ENCODE data around the gene TAF8.

The TAF8 gene

DNA sequence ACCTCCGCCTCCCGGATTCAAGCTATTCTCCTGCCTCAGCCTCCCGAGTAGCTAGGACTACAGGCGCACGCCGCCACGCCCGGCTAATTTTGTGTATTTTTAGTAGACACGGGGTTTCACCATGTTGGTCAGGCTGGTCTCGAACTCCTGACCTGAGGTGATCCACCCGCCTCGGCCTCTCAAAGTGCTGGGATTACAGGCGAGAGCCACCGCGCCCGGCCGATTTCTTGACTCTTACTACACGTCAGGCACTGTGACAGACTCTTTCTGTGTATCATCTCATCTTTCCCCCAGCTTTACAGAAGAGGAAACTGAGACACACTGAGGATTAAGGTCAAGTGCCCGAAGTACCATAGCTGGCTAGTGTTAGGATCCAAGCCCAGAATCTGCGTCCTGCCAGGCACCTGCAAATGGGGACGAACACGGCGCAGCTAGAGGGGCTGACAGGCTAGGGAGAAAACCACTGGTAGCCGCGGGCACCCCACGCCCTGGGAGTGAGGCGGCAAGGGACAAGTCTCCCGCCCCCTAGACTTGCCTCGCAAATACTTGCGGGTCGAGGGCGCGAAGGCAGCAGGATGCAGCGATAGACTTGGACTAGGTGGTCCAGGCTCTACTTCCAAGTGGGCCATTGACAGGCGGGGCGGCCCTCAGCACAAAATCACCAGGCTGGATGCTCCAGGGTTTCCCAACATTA, 1.1 kb upstream of the TAF8 start:
- no peak for FAIRE-seq
- DNase-seq (ENCODE audit: extremely low spot score, insufficient read length, low read depth), result no peak

DNA sequence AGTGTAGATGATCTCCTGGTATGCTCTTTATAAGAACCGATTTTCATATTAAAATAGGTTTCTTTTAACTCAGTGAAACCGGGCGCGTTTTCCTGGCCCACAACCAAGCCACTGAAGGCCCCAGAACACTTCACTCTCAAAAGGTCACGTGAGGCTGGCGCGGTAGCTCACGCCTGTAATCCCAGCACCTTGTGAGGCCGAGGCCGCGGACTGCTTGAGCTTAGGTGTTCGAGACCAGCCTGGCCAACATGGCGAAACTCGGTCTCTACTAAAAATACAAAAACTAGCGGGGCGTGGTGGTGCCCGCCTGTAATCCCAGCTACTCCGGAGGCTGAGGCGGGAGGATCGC, 402 bp upstream of the TAF8 start:
- FAIRE-seq (no peak), DNase-seq (ENCODE audit: extremely low spot score, insufficient read length, low read depth) (no peak)

DNA sequence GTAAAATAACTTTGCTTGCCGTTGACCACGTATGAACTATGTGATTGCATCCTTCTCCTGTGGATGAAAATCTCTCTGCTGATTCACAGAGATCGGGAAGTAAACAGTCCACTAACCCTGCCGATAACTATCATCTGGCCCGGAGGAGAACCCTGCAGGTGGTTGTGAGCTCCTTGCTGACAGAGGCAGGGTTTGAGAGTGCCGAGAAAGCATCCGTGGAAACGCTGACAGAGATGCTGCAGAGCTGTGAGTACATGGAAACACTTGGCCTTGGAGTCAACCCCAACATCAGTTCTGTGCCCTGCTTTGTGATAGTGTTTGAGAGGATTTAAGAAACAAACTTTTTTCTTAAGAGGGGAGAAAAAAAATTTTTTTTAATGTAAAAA, 937 bp downstream of the TAF8 start:
- no peak for DNase-seq (ENCODE audit: extremely low spot score, insufficient read length, low read depth)
- no peak for FAIRE-seq

DNA sequence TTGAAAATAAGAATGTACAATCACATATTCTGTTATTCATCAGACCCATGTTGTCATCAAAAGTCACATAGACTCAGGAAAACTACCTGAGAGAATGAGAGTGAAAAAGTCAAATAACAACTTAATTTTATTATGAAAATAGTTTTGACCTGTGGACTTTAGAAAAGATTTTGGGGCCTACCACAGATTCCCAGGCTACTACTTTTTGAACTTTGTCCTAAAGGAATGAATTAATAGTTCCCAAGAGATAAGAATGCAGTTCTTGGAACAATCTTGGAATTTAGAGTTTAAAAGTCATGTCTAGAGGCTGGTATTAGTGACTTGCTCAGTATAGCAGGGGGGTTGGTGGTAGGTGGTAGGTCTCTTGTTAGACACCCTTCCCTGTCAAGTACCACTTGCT, 3.3 kb downstream of the TAF8 start:
- DNase-seq (ENCODE audit: extremely low spot score, insufficient read length, low read depth) (no peak), FAIRE-seq (no peak)

DNA sequence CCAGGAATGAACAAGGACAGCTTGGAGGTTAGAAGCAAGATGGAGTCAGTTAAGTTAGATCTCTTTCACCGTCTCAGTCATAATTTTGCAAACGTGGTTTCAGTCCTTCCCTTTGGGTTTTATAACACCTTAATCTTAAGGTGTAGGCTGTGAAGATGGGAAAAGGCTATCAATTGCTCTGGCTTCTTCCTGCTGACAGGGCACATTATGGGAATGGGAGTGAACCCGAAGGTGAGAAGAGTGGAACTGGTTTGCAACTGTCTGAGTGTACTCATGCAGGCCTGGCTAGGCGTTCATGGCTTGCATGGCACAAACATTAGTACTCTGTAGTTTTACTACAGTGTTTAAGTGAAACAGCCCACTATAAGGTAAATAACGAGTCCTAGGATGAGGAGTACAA, 9.4 kb downstream of the TAF8 start:
- no peak for DNase-seq (ENCODE audit: extremely low spot score, insufficient read length, low read depth)
- FAIRE-seq, result no peak

DNA sequence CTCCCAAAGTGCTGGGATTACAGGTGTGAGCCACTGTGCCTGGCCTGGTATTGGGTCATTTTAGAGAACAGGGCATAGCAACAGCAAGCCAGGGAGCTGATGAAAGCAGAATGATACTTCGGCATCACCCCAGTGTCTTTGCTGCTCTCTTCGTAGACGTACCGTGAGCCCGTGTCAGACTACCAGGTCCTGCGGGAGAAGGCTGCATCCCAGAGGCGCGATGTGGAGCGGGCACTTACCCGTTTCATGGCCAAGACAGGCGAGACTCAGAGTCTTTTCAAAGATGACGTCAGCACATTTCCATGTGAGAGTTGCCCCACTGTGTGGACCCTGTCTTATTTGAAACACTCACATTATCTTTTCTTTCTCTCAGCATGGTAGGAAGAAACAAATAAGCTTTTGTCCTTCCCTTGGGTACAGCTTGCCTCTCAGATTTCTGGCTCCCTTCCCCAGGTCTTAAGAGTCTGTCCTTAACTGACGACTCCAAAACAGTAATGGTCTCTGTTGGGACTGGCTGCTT, 15.9 kb downstream of the TAF8 start:
- FAIRE-seq, result no peak
- DNase-seq (ENCODE audit: extremely low spot score, insufficient read length, low read depth), result no peak

DNA sequence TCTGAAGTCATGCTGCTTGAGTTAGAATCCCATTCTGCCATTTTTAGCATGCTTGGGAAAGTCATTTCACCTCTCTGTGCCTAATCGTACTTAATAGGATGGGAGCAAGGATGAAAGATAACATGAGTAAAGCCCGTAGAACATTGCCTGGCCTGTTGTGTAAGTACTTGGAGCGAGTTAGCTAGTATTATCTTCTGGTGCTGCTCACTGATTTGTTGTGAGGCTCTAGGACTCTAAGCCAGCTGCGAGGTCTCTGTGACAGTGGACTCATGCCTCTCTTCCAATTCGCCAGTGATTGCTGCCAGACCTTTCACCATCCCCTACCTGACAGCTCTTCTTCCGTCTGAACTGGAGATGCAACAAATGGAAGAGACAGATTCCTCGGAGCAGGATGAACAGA, 17.8 kb downstream of the TAF8 start:
- no peak for DNase-seq (ENCODE audit: extremely low spot score, insufficient read length, low read depth)
- FAIRE-seq, result no peak

DNA sequence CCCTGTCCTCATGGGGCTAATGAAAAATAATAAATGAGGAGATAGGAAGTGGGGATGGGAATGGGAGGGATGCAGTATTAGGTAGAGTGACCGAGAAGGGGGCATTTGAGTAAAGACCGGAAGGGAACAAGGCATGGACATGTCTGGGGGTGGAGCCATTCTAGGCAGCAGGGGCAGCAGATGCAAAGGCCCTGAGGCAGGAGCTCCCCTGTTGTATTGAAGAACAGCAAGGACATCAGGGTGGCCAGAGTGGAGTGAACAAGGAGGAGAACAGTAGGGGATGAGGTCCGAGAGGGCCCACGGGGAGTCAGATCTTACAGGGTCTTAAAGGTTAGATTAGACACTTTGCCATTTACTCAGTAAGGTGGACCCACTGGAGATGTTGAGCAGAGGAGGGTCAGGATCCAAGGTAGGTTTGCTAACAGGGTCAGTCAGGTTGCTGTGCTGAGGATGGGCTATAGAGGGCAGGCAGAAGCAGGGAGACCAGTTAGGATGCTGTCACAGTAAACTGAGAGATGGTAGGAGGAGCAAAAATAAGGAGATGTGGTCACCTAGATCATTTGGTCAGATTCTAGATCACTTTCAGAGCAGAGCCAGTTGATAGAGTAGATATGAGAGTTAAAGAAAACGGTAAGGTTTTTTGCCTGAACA, 18.7 kb downstream of the TAF8 start:
- no peak for FAIRE-seq
- DNase-seq (ENCODE audit: extremely low spot score, insufficient read length, low read depth), result no peak

DNA sequence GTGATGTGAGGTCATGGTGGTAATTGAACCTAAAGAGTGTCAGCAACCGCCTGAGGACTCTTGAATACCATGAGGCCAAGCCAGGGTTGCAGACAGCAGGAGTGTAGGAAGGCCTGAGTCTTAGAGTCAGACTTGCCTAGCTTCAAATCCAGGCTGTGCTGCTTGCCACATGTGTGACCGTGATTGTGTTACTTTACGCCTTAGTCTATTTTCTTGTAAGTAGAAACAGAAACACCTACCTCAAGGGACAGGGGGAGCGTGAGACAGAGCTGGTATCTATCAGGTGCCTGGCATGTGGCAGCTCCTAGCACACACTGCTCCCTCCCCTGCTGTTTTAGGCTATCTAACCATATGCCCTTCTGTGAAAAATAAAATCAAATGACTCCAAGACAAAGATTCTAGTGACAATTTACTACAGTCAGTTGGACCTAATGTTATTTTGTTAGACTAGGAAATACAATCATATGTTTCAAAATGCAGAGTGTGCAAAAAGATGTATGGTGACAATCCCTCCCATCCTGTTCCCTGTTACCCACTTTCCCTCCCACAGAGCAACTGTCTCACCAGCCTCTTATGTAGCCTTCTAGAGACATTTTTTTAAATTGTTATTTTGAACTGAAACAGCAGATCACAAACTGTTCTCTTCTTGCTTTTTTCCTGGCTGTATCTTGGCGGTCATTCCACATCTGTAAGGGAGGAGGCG, 21.7 kb downstream of the TAF8 start:
- DNase-seq (ENCODE audit: extremely low spot score, insufficient read length, low read depth), result no peak
- FAIRE-seq, result no peak

DNA sequence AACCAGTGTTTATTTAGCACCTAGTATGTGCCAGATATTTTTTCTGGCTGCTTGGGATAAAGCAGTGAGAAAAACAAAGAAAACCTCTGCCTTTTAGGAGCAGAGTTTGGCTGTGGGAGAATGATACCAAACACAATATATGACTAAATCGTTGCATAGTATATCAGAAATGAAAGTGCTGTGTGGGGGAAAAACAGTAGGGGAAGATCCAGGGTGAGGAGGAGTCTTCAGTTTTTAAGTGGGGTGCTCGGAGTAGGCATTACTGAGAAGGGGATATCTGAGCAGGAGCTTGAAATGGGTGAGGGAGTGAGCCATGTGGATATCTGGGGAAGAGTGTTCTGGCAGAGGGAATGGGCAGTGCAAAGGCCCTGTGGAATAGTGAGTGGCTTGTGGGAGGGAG, 23.0 kb downstream of the TAF8 start:
- FAIRE-seq, result no peak
- no peak for DNase-seq (ENCODE audit: extremely low spot score, insufficient read length, low read depth)

DNA sequence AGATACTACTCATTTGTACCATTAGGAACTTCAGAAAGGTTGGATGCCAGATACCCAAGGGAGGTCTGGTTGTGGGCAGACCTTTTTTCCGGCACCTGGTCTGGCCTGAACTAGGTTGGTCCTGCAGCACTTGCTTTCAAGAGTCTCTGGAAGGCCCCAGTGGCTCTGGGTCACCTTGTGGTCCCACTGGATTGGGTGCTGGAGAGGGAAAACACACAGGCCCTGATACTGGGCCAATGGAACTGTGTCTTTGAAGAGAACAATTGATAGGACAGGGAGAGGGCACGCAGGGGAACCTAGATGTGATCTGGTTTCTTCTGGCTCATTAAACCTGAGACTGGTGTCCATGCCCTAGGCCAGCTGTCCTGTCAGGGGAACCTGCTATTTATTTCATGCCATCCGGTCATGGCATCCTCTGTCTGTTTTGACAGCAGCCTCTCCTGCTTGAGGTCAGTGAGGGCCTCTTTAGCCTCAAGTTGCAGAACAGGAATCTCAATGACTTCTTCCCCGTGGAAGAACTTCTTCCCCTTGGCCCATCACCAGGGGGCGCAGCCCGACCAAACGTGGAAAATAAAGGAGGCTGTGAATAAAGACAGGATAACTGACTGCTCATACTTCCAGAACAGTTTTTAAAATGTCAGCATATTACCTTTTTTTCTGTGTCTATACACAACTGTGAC, 25.0 kb downstream of the TAF8 start:
- FAIRE-seq, result peak; percentile 69
- peak; percentile 25 for DNase-seq (ENCODE audit: extremely low spot score, insufficient read length, low read depth)

DNA sequence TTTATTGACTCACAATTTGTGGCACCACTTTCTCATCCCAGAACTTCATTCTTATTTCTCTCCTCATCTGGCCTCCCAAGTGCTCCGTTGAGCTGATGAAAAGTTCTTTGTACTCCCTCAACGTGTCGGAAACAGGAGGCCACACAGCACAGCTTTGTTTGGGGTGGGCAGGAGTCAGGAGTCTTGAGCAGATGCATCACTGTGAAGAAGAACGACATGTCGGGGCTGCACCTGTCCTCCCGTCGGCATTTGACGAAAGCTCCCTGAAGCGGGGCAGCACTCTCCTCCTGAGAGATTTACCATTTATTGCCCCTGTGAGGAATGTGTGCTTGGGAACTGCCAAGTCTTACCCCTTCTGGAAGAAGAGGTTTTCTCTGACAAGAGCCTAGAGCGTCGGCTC, 28.1 kb downstream of the TAF8 start:
- no peak for DNase-seq (ENCODE audit: extremely low spot score, insufficient read length, low read depth)
- FAIRE-seq, result no peak

DNA sequence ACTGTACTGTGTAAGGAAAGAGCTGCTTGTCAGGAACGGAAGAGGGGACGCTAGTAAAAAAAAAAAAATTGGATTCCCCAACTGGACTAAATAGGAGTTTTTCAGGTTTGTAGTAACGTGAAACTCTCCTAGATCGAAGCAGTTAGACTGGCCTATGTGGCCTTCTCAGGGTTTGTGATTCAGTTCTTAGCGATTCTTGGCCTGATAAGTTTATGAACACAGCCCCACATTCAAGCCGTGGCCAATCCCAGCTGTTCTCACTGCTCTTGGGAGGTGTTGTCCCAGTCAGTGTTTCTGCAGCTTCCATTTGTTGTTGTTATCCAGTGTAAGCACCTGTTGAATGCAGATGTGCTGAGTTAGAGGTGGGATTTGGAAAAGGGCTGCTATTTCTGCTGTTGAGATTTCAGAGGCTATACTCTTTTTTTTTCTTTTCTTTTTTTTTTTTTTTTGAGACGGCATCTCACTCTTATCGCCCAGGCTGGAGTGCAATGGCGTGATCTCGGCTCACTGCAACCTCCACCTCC, 29.7 kb downstream of the TAF8 start:
- DNase-seq (ENCODE audit: extremely low spot score, insufficient read length, low read depth) (no peak), FAIRE-seq (no peak)

DNA sequence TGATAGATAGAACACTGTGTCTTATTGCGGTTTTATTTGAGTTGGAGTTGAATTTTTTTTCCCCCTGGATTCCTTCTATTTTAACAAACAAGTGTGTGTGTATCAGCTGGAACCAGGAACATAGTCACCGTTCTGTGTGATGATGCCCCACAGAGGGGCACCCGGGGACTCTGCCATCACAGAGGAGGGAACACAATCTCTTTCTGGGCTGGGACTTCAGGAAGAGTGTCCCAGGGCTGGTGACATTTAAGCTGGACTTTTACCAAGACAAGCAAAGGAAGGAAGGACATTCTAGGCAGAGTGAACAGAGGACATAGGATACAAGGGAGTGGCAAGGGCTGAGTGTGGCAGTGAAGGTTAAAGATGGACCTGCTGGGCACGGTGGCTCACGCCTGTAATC, 33.2 kb downstream of the TAF8 start:
- no peak for DNase-seq (ENCODE audit: extremely low spot score, insufficient read length, low read depth)
- FAIRE-seq, result no peak

DNA sequence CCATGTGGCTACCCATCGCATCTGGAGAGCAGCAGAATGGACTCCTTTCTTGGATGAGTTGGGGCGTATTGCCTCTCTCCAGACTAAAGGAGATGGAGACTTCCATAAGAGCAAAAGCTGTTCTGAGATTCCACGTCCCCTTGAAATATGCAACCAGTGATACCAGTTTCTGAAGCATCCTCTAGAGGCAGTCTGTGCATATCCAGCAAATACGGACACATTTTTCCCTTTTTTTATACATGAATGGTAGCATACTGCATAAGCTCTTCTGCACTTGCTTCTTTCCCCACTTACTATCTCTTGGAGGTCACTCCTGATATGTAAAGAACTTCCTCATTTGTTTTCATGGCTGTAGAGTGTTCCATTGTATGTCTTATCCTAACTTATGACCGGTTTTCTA, 34.6 kb downstream of the TAF8 start:
- FAIRE-seq (no peak), DNase-seq (ENCODE audit: extremely low spot score, insufficient read length, low read depth) (no peak)

DNA sequence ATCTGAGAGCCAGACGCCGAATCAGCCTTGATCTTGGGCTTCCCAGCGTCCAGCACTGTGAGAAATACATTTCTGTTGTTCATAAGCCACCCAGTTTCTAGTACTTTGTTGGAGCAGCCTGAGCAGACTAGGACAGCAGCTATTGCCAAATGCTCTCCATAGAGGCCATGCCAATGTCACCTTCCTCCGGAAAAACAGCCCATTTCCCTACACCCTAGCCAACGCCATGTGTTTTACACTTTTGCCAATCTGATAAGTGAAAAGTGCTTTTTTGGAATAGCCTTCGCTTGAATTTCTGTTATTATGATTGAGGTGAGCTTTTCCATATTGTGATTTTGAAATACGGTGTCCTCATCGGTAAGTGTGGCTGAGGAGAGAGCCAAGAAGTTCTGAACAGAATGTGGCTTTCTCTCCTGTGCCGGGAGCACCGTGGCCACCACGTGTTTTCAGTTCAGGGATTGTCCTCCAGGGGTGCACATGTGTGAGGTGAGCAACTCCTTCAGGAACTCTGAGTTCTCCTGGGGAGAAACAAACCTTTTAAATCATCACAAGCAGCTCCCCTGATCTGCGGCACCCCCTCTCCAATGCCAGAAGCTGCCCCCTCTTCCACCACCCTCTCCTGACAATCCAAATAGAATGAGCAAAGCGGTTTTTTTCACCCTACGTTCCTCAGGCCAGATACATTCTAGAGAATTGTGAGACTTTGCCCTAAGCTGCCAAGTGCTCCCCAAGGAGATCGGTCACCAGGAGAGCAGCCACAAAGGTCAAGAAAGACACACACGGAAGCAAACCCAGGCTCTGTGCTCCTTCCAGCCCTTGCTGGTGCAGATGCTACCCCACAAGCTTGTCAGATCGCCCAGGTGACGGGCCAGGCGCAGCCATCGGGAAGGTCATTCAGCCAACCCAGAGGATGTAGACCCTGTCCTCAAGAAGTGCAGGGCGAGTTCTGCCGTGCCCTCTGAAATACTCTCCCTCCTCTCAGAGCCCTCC, 36.0 kb downstream of the TAF8 start:
- no peak for DNase-seq (ENCODE audit: extremely low spot score, insufficient read length, low read depth)
- FAIRE-seq, result no peak

DNA sequence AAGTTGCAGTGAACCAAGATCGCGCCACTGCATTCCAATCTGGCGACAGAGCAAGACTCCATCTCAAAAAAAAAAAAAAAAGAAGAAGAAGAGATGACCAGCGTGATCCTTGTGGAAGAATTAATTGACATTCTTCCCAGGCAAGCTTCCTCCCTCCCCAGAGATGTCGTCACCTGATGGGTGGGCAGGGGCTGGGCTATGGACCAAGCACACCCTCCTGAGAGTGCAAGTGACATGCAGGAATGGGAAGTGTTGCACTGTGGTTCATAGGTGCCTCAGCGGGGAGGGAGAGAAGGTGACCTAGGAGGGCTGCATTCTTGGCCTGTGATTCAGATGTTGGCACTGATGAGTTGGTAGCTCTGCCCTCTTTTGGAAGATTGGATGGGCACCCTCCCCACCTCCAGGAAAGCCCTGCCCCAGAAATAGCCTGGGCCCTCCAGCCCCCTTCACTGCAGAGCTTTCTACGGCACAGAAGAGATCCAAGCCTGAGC, 37.8 kb downstream of the TAF8 start:
- DNase-seq (ENCODE audit: extremely low spot score, insufficient read length, low read depth) (no peak), FAIRE-seq (no peak)

DNA sequence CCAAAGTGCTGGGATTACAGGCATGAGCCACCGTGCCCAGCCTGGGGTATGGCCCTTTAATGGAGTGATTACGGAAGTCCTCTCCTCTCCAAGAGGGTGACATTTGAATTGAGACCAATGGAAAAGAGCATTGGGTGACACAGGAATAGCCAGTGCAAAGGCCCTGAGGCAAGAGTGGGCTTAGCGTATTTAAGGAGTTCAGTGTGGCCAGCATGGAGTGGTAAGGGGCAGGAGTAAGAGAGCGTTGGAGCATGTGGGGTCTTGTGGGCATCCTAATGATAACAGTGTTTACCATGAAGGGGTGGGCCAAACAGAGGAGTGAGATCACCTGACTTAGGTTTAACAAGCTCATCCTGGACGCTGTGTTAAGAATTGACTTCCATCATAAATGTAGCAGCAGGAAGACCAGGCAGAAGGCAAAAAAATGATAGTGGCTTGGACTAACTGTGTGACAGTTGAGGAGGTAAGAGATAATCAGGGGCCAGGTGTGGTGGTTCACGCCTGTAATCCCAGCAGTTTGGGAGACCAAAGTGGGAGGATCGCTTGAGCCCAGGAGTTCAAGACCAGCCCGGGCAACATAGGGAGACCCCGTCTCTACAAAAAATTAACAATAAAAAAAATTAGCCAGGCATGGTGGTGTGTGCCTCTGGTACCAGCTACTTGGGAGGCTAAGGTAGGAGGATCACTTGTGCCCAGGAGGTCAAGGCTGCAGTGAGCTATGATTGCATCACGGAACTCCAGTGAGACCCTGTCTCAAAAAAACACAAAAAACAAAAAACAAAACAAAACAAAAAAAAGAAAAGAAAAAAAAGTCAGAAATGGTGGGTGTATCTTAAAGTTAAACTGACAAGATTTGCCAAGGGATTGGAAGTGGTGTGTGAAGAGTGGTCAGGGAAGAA, 40.7 kb downstream of the TAF8 start:
- DNase-seq (ENCODE audit: extremely low spot score, insufficient read length, low read depth) (no peak), FAIRE-seq (no peak)

DNA sequence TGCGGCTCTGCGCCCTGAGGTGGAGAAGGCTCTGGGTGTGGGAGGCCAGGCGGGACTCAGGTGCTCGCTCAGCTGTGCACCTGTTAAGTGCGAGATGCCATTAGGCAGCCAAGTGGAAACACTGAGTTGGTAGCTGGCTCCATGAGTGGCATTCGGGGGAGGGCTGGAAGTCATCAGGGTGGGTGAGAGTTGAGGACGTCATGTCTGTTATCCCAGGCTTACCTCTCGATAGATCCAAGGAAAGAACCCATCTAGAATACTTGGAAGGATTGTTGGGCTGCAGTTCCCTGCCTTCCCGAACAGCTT, 41.3 kb downstream of the TAF8 start:
- no peak for FAIRE-seq
- no peak for DNase-seq (ENCODE audit: extremely low spot score, insufficient read length, low read depth)
